Adipose tissue (tissue), 3 donors: ENCODE data around the gene SCNN1A. TPM values are rescaled to one million over a fixed set of nuclear protein-coding genes. Genes with fewer than 3 reads are reported as not detected.

Source experiments
- H3K27ac ChIP-seq: one replicate; pipeline ENCODE4 v1.5.1; 2013; ENCODE audit warnings: low read depth, low read length
- WGBS, 3 donors: extraction: QIAGEN DNeasy Blood & Tissue Kit; methylation state at CpG; one replicate each; pipeline ENCODE4 v1.1.7; 2013; 5-methylcytosine and 5-hydroxymethylcytosine counted together
- polyA plus RNA-seq, 3 donors: library from polyadenylated mRNA; stranded (reverse); fragments of 200-250 nt; gene quantifications; one replicate each; pipeline ENCODE4 v1.2.3, GENCODE V29; 2013
- donor health status: healthy with polysubstance abuse.
- donor health status: Bipolar disorder and iron deficiency.
- donor health status: healthy.

The SCNN1A gene
- polyA plus RNA-seq, 3 donors = 1.0 to 17.0 (median 5.0) TPM

DNA sequence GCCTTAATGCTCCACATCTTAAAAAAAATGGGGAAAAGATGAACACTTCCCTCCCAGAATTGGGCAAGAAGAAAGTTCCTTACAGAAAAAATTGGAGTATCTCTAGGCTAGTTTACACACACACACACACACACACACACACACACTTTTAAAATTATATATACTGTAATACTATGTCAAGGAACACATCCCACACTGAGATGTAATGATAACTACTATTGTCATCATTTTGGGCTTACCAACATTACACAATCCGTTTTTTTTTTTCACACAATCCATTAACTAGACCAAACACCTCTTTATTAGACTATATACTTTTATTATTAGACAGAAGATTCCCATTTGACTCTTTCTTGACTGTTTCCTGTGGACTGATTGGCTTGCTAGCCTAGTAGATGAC, 11.1 kb upstream of the SCNN1A start:
- WGBS, 3 donors = 38 to 73% (median 62%) methylated on average over 1 of the region's 1 CpG

GRCh38 chr12:6386038-6386437, 10.7 kb upstream of the SCNN1A start:
- no peak overlapping the region for H3K27ac ChIP-seq
- WGBS, 3 donors = 77 to 85% (median 83%) methylated on average over 11 of the region's 11 CpGs

More for the DNA sequence above, 11.1 kb upstream of the SCNN1A start:
- H3K27ac ChIP-seq = no peak overlapping the region

DNA sequence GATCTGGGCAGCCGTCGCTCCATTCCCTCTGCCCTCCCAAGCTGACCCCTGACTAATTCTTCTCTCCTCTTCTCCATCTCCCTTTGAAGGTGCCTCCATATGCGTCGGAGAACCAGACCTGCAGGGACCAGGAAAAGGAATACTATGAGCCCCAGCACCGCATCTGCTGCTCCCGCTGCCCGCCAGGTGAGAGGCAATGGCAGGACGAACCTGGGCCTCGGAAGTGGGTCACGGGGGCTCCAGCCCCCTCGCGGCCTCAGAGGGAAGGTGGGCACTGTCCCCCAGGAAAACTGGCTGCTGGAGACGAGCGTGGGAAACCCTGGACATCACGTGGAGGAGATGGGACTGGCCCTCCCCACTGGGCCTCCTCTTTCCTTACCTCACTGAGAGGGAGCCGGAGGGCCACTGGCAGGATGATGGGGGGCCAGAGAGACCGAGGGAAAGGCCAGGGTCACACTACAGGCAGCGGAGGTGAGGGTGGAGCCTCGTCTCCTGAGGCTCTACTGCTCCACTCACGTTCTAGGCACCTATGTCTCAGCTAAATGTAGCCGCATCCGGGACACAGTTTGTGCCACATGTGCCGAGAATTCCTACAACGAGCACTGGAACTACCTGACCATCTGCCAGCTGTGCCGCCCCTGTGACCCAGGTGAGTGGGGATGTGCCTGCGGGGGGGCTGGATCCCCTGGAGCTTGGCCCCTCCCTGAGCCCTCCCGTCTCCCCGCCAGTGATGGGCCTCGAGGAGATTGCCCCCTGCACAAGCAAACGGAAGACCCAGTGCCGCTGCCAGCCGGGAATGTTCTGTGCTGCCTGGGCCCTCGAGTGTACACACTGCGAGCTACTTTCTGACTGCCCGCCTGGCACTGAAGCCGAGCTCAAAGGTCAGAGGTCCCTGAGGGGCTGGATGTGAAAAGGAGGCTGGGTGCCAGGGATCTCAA, 9.4 kb upstream of the SCNN1A start:
- WGBS, 3 donors = 35 to 51% (median 38%) methylated on average over 35 to 36 of the region's 36 CpGs
- H3K27ac ChIP-seq = peak overlapping the region; percentile 99

DNA sequence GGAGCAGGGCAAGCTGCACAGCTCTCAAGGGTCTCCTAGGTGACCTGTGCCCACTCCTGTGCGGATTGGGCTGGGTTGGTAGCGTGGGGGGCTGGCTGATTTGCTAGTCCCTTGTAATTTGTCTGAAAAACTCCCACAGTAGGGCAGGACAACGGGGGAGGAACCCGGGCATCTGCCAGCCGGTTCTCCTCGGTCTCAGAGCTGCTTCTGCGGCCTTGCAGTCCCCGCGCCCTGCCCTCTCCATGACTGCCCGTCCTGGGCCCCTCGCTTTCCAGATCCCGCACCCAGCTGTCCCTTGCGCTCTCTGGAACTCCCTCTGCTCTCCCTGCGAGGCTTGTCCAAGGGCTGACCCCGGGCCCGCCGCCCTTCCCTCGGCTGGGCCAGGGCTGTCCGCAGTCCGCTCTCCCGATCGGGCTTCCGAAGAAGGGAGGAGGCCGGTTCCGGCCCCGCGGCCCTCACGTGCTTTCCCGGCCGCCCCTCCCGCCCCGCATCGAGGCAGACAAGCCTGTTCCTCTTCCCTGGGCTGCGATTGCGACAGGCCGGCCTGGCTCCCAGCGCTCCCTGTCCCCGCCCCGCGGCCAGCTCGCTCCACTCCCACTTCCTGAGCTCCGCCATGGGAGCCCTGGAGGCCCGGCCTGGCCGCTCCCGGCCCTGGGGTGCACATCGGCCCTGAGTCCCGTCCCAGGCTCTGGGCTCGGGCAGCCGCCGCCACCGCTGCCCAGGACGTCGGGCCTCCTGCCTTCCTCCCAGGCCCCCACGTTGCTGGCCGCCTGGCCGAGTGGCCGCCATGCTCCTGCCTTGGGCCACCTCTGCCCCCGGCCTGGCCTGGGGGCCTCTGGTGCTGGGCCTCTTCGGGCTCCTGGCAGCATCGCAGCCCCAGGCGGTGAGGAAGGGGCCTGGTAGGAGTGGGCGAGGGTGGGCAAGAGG, 8.5 kb upstream of the SCNN1A start, which contains the start of gene LTBR:
TSS of gene LTBR (plus strand) at position 591 of the 927 bp plus-strand sequence. CDS start at position 788, 197 bp downstream.
- 4 to 5% (median 4%) methylated on average over 56 to 62 of the region's 62 CpGs for WGBS, 3 donors
- H3K27ac ChIP-seq = peak within 1 kb of the TSS; percentile 99

DNA sequence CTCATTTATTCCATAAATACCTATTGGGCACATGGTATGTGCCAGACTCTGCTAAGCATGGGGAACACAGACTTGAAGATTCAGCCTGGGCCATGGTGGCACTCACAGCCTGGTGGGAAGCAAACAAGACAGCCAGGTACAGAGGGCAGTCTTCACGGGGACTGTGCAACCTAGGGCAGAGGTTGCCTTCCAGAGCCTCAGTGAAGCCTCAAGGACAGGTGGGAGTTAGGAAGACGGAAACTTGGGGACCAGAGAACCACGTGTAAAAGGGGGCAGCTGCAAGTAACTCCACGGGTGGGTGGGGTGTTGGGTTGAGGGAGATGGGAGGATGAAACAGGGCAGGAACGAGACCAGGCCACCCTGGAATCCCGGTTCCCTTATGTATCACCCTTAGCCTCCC, 7.6 kb upstream of the SCNN1A start:
- 78 to 85% (median 82%) methylated on average over 6 of the region's 6 CpGs for WGBS, 3 donors

DNA sequence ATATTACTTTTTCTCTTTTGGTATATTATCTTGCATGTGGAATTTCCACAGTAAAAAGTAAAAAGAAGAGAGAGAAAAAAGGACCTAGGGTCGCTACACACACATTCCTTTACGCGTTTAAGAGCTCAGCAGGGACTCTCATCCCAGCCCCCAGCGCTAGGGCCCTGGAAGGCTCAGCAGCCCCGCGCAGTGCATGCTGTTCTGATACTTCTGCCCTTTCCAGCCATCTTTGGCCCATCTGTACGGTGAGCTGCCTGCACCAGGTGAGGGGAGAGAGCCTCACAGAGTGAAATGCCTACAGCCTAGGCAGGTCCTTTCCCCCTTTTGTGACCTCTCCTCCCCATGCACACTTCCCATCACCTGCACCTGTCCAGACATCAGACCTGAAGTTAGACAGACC, 7.0 kb upstream of the SCNN1A start:
- WGBS, 3 donors = 84 to 93% (median 92%) methylated on average over 7 of the region's 7 CpGs
- no peak overlapping the region for H3K27ac ChIP-seq

More for the DNA sequence above, 7.6 kb upstream of the SCNN1A start:
- peak overlapping the region; percentile 99 for H3K27ac ChIP-seq

- 85 to 88% (median 87%) methylated on average over 13 to 14 of the region's 14 CpGs for WGBS, 3 donors
- H3K27ac ChIP-seq = no peak overlapping the region
Observed at GRCh38 chr12:6380141-6381121, 5.1 kb upstream of the SCNN1A start.

- no peak overlapping the region for H3K27ac ChIP-seq
- WGBS, 3 donors = 69 to 81% (median 72%) methylated on average over 13 of the region's 13 CpGs
Observed at GRCh38 chr12:6378709-6379472, 3.5 kb upstream of the SCNN1A start.

GRCh38 chr12:6377667-6377994, 2.3 kb upstream of the SCNN1A start:
- WGBS, 3 donors = 35 to 65% (median 54%) methylated on average over 4 of the region's 4 CpGs
- no peak overlapping the region for H3K27ac ChIP-seq

- H3K27ac ChIP-seq = peak overlapping the region; percentile 6
- 47 to 49% (median 48%) methylated on average over 10 of the region's 10 CpGs for WGBS, 3 donors
Observed at GRCh38 chr12:6376870-6377666, 1.7 kb upstream of the SCNN1A start.

GRCh38 chr12:6376079-6376869, 911 bp upstream of the SCNN1A start:
- WGBS, 3 donors = 29 to 56% (median 35%) methylated on average over 17 to 19 of the region's 19 CpGs

DNA sequence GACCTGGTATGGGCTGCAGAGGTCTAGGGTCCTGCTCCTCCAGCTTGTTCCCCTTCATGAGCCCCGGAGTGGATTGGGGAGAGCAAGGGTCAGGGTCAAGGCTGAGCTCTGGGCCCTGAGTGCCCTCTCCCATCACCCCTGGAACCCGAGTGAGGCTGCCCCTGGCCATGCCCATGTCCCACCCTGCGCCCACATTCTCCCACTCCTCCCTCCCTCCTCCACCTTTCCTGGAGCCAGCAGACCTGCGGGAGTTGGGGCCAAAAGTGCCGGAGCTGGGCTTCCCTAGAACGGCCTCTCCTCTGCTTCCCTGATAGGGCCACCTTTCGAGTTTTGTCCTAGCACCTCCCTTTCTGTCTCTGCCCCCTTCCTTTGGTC, 590 bp downstream of the SCNN1A start:
- WGBS, 3 donors = 68 to 80% (median 73%) methylated on average over 7 of the region's 7 CpGs
- no peak overlapping the region for H3K27ac ChIP-seq

More at GRCh38 chr12:6376079-6376869, 911 bp upstream of the SCNN1A start:
- H3K27ac ChIP-seq = no peak overlapping the region

GRCh38 chr12:6374028-6374785, 1.2 kb downstream of the SCNN1A start:
- 83 to 95% (median 89%) methylated on average over 23 to 24 of the region's 24 CpGs for WGBS, 3 donors
- no peak overlapping the region for H3K27ac ChIP-seq

- no peak overlapping the region for H3K27ac ChIP-seq
- WGBS, 3 donors = 66 to 82% (median 76%) methylated on average over 14 of the region's 14 CpGs
Observed at GRCh38 chr12:6373022-6373787, 2.2 kb downstream of the SCNN1A start.
